Activated CD4-positive, alpha-beta T cell treated with anti-CD3 and anti-CD28 coated beads for 24 hours (primary cell): ENCODE results near the gene C11orf86.
"Not testable (repeated sequence)": the region's sequence is repeated elsewhere in the genome, so short reads cannot be mapped to it uniquely, and the experiment has no call there.

ENCODE experiments used
- DNase-seq, 2 donors: peaks; one replicate each; pipeline ENCODE4 v3.0.0-alpha.2; 2020; ENCODE audit warnings: low read depth in 2 of 2

C11orf86 gene

GRCh38 chr11:66974724-66975404 is at the start of gene C11orf86:
C11orf86 (plus strand) TSS chr11:66975304; CDS start chr11:66975363, 59 bp downstream.
- DNase-seq: no peak

- no peak for DNase-seq
These were observed 45.4 kb upstream of the C11orf86 start for GRCh38 chr11:66929753-66930152.

- DNase-seq: no peak
These were observed 42.6 kb upstream of the C11orf86 start for GRCh38 chr11:66932543-66932942.

- DNase-seq: no peak
These were observed 41.6 kb upstream of the C11orf86 start for GRCh38 chr11:66933531-66933930.

- DNase-seq: no peak
These were observed 39.9 kb upstream of the C11orf86 start for GRCh38 chr11:66934950-66935779.

GRCh38 chr11:66936311-66936711 is 38.8 kb upstream of the C11orf86 start:
- no peak for DNase-seq

GRCh38 chr11:66937193-66937733 is 37.8 kb upstream of the C11orf86 start:
- no peak for DNase-seq

GRCh38 chr11:66938582-66939135 is 36.4 kb upstream of the C11orf86 start:
- no peak for DNase-seq

- peak in 1 of 2 donors; percentile 22 for DNase-seq
These were observed 25.0 kb upstream of the C11orf86 start for GRCh38 chr11:66950112-66950535.

- DNase-seq: no peak
These were observed 24.0 kb upstream of the C11orf86 start for GRCh38 chr11:66951135-66951534.

- no peak for DNase-seq
These were observed 23.2 kb upstream of the C11orf86 start for GRCh38 chr11:66951927-66952337.

GRCh38 chr11:66953081-66953833 is 21.8 kb upstream of the C11orf86 start:
- no peak for DNase-seq

- no peak for DNase-seq
These were observed 18.3 kb upstream of the C11orf86 start for GRCh38 chr11:66956689-66957290.

GRCh38 chr11:66957971-66958231 is 17.2 kb upstream of the C11orf86 start:
- DNase-seq: peak in 1 of 2 donors; percentile 23

GRCh38 chr11:66958232-66958955 is 16.7 kb upstream of the C11orf86 start, which contains the start of gene PC:
PC (minus strand) TSS chr11:66958383; CDS start chr11:66872159, 86,224 bp downstream.
- peak; percentile 93 to 95 for DNase-seq

- DNase-seq: peak in 1 of 2 donors; percentile 4
These were observed 16.2 kb upstream of the C11orf86 start for GRCh38 chr11:66958956-66959274.

GRCh38 chr11:66961691-66962213 is 13.4 kb upstream of the C11orf86 start:
- not testable (repeated sequence) for DNase-seq

- DNase-seq: no peak
These were observed 12.9 kb upstream of the C11orf86 start for GRCh38 chr11:66962247-66962646.

- DNase-seq: no peak
These were observed 12.3 kb upstream of the C11orf86 start for GRCh38 chr11:66962801-66963200.

GRCh38 chr11:66964495-66964894 is 10.6 kb upstream of the C11orf86 start:
- DNase-seq: no peak

GRCh38 chr11:66966351-66966750 is 8.8 kb upstream of the C11orf86 start:
- DNase-seq: no peak
